Occipital lobe (tissue), 2 donors: Measurements from ENCODE around the gene DPM2. TPM values are rescaled to one million over a fixed set of nuclear protein-coding genes. Genes with fewer than 3 reads are reported as not detected.

ENCODE experiments used
- DNase-seq: peaks from one replicate; lab custom pipeline; 2025; lab: John Stamatoyannopoulos, UW
- total RNA-seq: library from RNA; depleted of rRNA; stranded (reverse); fragments of >200 nt; gene quantifications from one replicate; pipeline ENCODE4 v1.2.3, GENCODE V29; 2014

Gene DPM2
- total RNA-seq, 1 donor from 2014 or later, result 11.4 TPM

DNA sequence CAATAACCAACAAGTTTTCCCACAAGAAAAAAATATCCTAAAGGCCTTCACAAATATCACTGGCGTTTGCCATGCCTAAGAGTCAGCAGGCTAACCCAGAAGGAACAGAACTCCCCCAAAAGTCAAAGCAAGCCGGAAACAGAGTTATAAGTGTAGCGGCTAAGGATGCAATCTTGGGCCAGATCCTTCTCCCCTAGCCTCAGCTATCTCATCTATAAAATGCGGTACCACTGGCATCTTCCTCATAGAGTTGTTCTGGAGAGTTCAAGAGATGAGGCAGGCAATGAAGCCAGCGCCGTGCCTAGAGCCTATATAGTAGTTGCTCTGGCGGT is 632 bp downstream of the DPM2 start:
- DNase-seq, result no peak

GRCh38 chr9:127936347-127936852 is 1.3 kb downstream of the DPM2 start:
- no peak for DNase-seq

- DNase-seq, result no peak
Observed at GRCh38 chr9:127935765-127936221, 1.9 kb downstream of the DPM2 start.

- no peak for DNase-seq
Observed at GRCh38 chr9:127934986-127935385, 2.7 kb downstream of the DPM2 start.

DNA sequence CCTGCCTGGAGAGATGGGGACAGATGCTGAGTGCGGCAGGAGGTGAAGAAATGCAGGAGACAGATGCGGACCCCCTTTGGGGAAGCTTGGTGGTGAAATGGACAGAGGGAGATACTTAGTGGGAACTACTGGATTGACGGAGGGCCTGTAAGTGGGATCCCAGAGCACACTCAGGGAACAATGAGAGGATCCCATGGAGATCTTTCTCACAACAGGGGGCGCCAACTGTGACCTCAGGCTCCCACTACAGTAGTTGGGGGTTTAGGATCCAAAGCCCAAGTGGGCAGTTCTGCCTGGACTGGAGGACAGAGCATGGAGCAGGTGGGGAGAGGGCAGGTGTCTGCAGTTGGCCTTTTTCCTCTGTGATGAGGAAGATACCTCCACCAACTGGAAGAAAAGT is 3.4 kb downstream of the DPM2 start:
- no peak for DNase-seq

DNA sequence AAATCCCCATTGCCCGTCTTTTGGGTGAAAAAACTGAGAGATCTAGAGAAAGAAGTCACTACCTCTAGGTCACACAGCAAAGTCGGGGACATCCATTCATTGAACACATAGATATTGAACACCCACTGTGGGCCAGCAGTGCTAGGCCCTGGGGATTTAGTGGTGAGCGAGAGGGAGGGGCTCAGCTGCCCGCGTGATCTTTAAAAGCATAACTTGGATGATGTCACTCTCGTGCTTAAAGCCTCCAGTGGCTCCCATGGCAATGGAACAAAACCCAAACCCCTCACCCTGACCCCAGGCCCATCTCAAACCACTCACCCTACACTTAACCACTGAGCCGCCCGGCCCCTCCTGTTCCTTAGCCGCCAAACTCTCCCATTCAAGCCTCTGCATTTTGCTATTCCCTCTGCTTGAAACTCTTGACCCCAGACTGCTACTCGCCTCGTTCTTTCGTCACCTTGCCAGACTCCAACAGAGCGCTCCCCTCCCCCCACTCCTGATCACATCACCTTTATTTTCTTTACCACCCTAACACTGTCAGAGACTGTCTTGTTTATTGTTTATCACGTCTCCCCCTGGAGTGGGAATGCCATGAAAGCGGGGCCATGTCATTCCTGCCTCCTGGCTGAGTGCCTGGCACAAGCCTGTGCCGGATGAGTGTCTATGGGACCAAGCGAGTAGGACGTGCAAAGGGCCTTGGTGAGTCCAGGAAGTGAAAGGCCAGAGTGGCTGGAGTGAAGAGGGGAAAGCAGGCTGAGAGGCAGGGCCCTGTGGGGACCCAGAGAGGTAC is 6.4 kb downstream of the DPM2 start:
- no peak for DNase-seq

GRCh38 chr9:127930231-127931091 is 7.2 kb downstream of the DPM2 start, which contains the start of gene PIP5KL1:
Gene PIP5KL1, minus strand, starts transcription at chr9:127930777. Its CDS starts 25 bp downstream, at chr9:127930752.
- peak; percentile 79 for DNase-seq

DNA sequence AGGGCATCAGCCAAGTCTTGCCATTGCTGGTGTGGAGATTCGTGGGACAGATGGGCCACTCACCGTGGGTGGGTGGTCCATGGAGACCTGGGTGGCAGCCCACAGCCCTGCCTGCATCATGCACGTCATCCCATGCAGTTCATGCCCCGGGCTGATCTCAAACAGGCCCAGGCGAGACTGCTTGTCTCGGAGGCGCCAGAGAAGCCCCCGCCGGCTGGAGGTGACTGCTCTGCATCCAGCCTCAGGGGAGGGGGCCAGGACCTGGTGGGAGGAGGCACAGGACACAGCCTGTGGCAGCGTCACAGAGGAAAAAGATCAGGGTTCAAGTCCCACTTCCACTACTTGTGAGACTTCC is 8.1 kb downstream of the DPM2 start:
- no peak for DNase-seq

GRCh38 chr9:127928676-127929624 is 8.7 kb downstream of the DPM2 start:
- DNase-seq, result no peak

GRCh38 chr9:127927988-127928675 is 9.5 kb downstream of the DPM2 start:
- DNase-seq, result no peak

DNA sequence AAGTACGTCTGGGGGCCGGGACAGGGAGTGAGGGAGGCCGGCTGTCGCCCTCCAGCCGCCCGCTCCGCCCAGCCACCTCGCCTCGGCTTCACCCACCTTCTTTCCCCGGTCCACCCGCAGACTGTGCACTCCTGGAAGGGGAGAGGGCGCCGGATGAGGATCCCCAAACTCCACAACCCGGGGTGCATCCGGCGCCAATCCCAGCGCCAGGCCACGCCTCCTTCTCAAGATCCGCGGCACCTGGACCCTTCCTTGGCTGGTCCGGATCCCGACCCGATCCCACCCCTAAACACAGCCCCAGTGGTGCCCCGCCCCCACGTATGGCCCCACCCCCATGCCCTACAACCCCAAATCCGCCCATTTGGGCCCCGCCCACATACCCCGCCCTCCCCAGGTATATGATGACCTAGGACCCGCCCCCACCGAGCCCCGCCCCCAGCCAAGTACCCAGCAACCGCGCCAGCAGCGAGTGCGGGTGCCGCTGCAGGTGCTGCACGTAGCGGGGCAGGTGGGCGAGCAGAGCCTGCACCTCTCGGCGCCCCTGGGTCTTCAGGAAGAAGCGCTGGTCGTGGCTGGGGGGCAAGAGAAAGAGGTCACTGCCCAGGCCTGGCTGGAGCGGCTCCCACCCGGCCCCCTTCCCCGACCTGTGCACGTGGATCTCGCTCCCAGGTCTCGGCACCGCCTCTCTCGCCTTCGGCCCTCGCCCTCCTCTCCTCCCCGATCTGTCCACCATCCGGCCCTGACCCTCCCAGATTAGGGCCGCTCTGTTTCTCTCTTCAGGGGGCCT is 10.3 kb downstream of the DPM2 start:
- DNase-seq, result no peak

- no peak for DNase-seq
Observed at GRCh38 chr9:127926906-127927200, 10.8 kb downstream of the DPM2 start.

GRCh38 chr9:127925959-127926905 is 11.4 kb downstream of the DPM2 start:
- DNase-seq, result no peak

DNA sequence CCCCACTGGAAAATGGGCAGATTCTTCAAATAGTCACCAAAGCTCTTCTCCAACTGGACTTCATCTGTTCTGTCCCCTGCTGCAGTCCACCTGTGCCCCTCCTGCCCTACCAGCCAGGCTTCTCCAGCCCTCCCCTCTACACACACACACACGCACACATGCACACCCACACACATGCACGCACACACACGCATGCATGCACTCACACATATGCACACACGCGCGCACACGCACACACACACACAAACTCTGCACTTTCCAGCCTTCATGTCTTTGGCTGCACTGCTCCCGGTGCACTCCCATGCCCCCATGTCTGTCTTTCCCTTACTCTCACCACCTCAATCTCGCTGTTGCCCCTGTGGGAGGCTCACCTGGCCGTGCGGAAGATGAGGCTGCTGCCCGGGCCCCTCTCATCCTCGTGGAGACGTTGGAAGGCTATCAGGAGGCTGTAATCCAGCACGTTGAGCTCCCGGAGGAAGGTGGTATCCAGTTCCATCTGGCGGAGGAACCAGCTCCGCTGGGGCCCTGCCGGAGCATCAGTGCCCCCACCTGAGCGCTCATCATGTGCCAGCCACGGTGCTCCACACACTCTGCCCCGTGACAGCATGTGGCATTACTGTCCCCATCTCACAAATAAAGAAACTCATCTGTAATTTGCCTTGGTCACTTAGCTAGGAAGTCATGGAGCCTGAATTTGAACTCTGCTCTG is 12.8 kb downstream of the DPM2 start:
- DNase-seq, result no peak

- DNase-seq, result no peak
Observed at GRCh38 chr9:127923771-127924170, 13.9 kb downstream of the DPM2 start.

DNA sequence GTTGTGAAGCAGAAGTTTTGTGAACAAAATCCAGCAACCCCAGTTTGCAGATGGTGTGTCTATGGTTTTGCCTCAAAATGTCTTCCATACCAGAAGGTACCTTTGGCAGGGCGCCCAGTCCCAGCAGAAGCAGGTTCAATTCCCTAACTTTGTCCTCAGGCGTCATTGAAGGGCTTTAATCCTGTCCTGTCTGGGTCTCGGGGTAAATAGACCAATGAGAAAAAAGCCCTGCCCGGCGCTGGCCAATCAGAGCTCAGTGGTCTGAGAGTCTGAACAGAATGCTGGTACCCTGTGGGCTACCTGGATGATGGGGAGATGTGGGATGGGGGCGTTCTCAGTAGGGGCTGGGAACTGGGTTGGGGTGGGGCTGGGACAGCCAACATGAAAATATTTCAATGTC is 14.6 kb downstream of the DPM2 start:
- no peak for DNase-seq

DNA sequence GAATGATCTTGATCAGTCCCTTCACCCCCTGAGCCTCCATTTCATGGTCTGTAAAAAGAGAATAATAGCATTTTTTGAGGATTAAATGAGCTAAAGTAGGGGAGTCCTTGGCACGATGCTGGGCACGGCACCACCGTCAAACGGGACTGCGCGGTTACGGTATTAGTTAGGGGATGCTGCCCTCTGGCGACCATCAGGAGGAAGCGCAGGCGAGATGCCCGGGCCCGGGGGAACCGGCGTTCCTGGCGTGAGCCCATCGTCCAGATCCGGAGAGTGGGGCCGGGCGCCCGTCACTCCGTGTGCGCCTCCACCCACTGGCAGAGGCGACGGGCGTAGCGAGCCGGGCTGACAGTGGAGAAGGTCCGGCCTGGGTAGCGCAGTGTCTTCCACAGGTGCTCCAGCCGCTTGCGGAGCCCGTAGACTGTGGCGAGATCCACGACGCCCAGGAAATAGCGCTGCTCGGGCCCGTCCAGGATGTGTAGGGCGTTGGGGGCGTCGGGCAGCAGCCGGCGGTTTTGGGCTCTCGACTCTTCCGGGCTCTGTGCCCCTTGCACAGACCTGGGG is 16.0 kb downstream of the DPM2 start:
- no peak for DNase-seq

DNA sequence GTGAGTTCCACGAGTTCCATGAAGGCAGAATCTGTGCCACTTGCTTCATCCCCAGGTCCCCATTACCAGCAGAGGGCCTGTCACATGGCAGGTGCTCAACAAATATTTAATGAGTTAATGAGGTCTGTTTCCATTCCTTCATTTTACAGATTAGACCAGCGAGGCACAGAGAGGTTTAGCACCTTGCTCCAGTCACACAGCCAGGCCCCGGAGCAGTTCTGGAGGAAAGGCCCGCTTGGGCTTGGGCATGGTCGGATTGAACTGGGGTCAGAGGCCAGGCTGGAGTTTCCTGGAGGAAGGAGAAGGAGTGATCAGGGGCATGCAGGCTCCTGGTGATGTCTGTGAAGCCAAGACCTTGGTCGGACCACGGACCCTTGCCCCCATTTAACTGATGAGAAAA is 16.9 kb downstream of the DPM2 start:
- DNase-seq, result no peak
